Choroid plexus epithelial cell (primary cell): ENCODE data around the gene APBB2.

Source experiments
- DNase-seq: peaks from one replicate; pipeline ENCODE4 v3.0.0-alpha.2; 2010; ENCODE audit warnings: low read depth
- H3K4me3 ChIP-seq: 2 replicates; pipeline ENCODE4 v1.5.1; 2011; ENCODE audit warnings: low read depth, mild to moderate bottlenecking, control low read depth, low read length, moderate library complexity
- TF ChIP-seq, protein P1 (sequence below): conservative IDR thresholded peaks from 2 replicates; pipeline ENCODE4 v1.5.1; 2011; ENCODE audit warnings: low read depth, mild to moderate bottlenecking, control low read depth, inconsistent platforms, low read length, moderate library complexity

The APBB2 gene

DNA sequence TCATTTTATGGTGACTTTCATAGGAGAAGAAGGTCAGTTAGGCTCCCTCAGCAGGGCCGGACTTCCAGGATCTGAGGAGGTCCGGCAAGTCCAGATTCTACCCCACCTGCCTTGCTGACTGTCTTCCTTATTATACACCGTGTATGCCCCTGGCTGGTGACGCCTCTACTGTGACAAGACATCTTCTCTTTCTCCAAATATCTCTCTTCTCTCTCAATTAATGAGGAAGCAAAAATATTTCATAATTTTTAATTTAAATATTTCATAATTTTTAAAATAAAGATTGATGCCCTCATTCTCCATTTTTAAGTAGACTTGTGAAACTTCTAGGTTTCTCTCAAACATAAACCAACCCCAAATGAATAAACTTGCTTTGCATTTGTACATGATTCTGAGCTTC, 262.1 kb downstream of the APBB2 start:
- no peak for DNase-seq
- TF ChIP-seq, protein P1, sequence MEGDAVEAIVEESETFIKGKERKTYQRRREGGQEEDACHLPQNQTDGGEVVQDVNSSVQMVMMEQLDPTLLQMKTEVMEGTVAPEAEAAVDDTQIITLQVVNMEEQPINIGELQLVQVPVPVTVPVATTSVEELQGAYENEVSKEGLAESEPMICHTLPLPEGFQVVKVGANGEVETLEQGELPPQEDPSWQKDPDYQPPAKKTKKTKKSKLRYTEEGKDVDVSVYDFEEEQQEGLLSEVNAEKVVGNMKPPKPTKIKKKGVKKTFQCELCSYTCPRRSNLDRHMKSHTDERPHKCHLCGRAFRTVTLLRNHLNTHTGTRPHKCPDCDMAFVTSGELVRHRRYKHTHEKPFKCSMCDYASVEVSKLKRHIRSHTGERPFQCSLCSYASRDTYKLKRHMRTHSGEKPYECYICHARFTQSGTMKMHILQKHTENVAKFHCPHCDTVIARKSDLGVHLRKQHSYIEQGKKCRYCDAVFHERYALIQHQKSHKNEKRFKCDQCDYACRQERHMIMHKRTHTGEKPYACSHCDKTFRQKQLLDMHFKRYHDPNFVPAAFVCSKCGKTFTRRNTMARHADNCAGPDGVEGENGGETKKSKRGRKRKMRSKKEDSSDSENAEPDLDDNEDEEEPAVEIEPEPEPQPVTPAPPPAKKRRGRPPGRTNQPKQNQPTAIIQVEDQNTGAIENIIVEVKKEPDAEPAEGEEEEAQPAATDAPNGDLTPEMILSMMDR, result no peak
- H3K4me3 ChIP-seq, result no peak overlapping the region

DNA sequence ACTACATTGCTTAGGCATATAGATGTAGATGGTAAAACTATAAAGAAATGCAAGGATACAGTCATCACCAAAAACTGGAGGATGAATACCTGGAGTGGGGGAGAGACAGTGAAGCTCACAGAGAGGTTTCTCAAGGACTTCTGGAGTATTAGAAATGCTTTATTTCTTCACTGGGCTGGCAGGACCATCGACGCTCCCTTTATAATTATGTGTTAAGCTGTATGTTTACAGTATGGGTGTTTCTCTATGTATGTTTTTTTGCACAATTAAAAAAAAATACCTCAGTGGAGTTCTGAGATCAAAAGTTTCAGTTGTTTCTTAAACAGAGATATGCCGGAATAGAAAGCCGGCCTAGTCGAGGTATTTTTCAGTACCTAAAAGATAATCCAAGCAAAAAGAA, 263.3 kb downstream of the APBB2 start:
- no peak overlapping the region for H3K4me3 ChIP-seq
- no peak for DNase-seq
- TF ChIP-seq, protein P1, result no peak

DNA sequence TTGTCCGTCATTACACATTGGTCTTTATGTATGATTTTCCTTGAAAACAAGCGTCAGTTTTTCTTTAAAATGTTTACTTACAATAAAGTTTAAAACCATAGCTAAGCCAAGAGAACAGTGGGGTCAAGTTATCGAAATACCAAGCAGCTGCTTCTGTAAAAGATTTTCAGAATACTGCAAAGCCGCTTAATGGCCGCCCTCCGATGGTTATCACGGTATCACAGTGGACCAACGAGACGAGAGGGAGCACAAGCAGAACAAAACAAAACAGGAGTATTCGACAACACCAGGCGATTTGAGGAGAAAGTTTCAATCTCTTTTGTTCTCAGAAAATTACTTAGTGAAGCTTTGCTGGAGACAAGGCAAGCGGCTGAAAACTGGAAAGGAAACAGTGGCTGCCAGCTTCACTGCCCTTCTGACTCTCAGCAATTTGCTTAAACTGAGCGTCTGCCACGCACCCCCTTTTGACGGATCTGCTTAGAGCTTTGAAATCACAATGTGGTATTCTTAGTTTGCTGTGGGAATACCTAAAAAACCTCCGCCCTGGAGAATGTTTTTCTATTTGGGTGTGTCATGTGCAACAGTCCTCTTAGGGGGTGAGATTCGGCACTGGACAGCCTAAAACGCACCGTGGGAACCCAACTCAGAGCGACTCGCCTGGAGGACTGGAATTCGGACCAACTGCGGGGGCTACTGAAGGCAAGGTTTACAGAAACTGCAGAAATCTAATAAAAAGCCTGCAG, 264.8 kb downstream of the APBB2 start:
- H3K4me3 ChIP-seq, result no peak overlapping the region
- TF ChIP-seq, protein P1, result no peak

DNA sequence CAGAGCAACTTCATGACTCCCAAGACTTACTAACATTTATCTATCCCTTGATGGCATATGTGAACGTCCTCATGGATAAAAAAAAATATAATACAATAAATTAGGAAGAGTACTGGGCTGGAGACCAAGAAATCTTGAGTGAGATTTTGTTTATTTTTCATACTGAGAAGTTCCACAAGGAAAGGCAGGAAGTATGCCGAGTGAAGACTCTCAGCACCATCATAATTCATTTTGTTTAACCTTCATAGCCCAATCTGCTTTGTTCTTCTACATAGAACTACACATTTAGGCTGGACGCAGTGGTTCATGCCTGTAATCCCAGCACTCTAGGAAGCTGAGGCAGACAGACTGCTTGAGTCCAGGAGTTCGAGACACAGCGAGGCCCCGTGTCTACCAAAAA, 266.3 kb downstream of the APBB2 start:
- TF ChIP-seq, protein P1, result no peak
- no peak overlapping the region for H3K4me3 ChIP-seq
- DNase-seq, result no peak

More for the DNA sequence above, 264.8 kb downstream of the APBB2 start:
- DNase-seq, result no peak

DNA sequence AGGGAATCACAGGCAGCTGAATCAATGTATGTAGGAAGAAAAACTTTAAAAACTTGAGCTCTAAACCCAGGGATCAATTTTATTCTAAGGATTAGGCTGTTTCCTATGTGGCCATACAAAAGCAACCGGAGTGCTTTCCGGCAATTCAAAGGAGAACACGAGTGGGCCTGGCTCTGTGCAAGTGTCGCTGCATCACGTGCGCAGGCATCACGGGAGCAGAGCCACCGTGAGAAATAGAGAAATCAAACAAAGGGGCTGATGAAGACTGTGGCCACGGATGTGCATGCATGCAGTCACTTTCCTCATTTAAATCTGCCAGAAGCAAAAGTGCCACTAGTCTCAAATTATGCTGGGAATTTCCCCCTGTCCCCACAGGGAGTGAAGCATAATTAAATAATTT, 267.7 kb downstream of the APBB2 start:
- DNase-seq, result no peak
- H3K4me3 ChIP-seq, result no peak overlapping the region
- TF ChIP-seq, protein P1, result no peak

DNA sequence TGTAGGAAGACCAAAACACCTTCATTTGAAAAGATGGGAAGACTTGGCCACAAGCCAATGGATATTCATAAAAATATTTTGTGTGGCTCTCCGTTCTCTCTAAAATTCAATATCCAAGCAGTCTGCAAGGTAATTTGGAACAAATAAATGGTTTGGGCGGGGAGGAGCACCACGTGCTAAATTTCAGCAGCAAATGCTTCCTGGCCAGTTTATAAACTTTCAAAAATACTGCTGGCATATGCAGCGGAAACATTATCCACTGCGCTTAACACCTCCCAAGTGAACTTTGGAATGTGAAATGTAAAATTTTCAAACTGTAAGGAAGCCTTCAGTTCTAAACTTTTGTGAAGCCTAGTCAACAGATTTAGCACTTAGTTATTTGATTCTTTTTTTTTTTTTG, 273.6 kb downstream of the APBB2 start:
- no peak overlapping the region for H3K4me3 ChIP-seq
- DNase-seq, result no peak
- TF ChIP-seq, protein P1, result no peak

DNA sequence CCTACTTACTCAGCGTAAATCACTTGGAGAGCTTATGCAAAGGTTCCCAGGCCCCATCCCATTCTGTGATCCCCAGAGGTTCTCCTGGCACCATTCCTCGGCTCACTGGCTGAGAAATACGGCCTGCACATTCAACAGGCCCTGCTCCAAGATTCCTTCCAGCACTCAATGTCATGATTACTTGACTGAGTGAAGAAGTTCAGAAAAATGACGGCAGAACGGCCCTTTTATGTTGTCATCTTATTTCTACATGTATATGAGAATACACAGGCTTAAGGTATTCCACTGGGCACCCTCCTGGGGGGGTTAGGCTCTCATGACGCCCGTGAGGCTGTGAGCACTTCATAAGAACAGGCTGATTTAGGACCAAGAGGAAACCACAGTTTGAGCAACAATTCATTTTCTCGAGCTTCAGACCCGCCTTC, 274.0 kb downstream of the APBB2 start:
- DNase-seq, result no peak
- H3K4me3 ChIP-seq, result no peak overlapping the region
- TF ChIP-seq, protein P1, result no peak
